Right renal pelvis (tissue), 4 donors: ENCODE data around the gene DST. TPM values are rescaled to one million over a fixed set of nuclear protein-coding genes. Genes with fewer than 3 reads are reported as not detected.
"Not testable (repeated sequence)": the region's sequence is repeated elsewhere in the genome, so short reads cannot be mapped to it uniquely, and the experiment has no call there.

Source experiments
- DNase-seq, 4 donors: peaks; one replicate each; pipeline ENCODE4 v3.0.0-alpha.2; 2013; ENCODE audit warnings: low read depth in 4 of 4, low spot score in 3 of 4, missing footprints in 1 of 4
- polyA plus RNA-seq, 4 donors: library from polyadenylated mRNA; unstranded; fragments of 120-200 nt; gene quantifications; one replicate each; pipeline ENCODE4 v1.2.1, GENCODE V29; 2013; ENCODE audit not compliant: insufficient read length in 4 of 4

Gene DST
- polyA plus RNA-seq, 4 donors = 177 to 210 (median 192) TPM

GRCh38 chr6:56575736-56576135 lies 67.0 kb downstream of the DST start:
- DNase-seq = no peak

GRCh38 chr6:56574292-56574691 lies 68.4 kb downstream of the DST start:
- no peak for DNase-seq

- DNase-seq = no peak
Measured at GRCh38 chr6:56573624-56574023, 69.1 kb downstream of the DST start.

GRCh38 chr6:56572788-56573471 lies 69.8 kb downstream of the DST start:
- DNase-seq = no peak

GRCh38 chr6:56571605-56572004 lies 71.1 kb downstream of the DST start:
- no peak for DNase-seq

GRCh38 chr6:56570413-56571359 lies 72.0 kb downstream of the DST start:
- DNase-seq = no peak

- DNase-seq = no peak
Measured at GRCh38 chr6:56567501-56567900, 75.2 kb downstream of the DST start.

- DNase-seq = not testable (repeated sequence)
Measured at GRCh38 chr6:56562730-56563129, 80.0 kb downstream of the DST start.

GRCh38 chr6:56556751-56557540 lies 85.7 kb downstream of the DST start:
- DNase-seq = no peak

- no peak for DNase-seq
Measured at GRCh38 chr6:56555438-56555872, 87.2 kb downstream of the DST start.

GRCh38 chr6:56552187-56553130 lies 90.2 kb downstream of the DST start:
- no peak for DNase-seq

GRCh38 chr6:56551409-56552120 lies 91.1 kb downstream of the DST start:
- no peak for DNase-seq

GRCh38 chr6:56550301-56550700 lies 92.4 kb downstream of the DST start:
- no peak for DNase-seq

GRCh38 chr6:56549014-56549413 lies 93.7 kb downstream of the DST start:
- DNase-seq = no peak

GRCh38 chr6:56547687-56548086 lies 95.0 kb downstream of the DST start:
- DNase-seq = no peak

GRCh38 chr6:56542364-56543331 lies 100.0 kb downstream of the DST start:
- peak; percentile 84 to 92 (median 91) for DNase-seq

- DNase-seq = no peak
Measured at GRCh38 chr6:56541741-56542360, 100.8 kb downstream of the DST start.
